ENCODE data around the gene CNTNAP5. TPM values are rescaled to one million over a fixed set of nuclear protein-coding genes. Genes with fewer than 3 reads are reported as not detected.

Gene CNTNAP5
- total and polyA plus RNA-seq, 2 of the 13 experiments (the other 11 are each of a cell fraction or from before 2014, with no cell fraction given), result not detected

GRCh38 chr2:124888431-124888830 lies 863.3 kb downstream of the CNTNAP5 start (continued):
- TF ChIP-seq ZBED4 (CRISPR knock-in tag; IDR thresholded peaks at IDR 0.05; ENCODE audit: borderline replicate concordance), result no peak
- no peak for TF ChIP-seq SIX4 (CRISPR knock-in tag; IDR thresholded peaks at IDR 0.05)
- TF ChIP-seq ZNF331 (CRISPR knock-in tag; IDR thresholded peaks at IDR 0.05), result no peak
- no peak for TF ChIP-seq ZSCAN21 (CRISPR knock-in tag; IDR thresholded peaks at IDR 0.05; ENCODE audit: borderline replicate concordance)
- TF ChIP-seq U2AF1 (optimal IDR thresholded peaks at IDR 0.05; ENCODE audit: low read depth, low read length), result no peak

- Histone ChIP-seq H3K27me3 (ENCODE audit: control insufficient read depth in 1 of 2, insufficient read depth in 2 of 2, low read length in 2 of 2) (no peaks in the 10 kb centered on the region), H3K27ac (ENCODE audit: extremely low read length, insufficient read depth, low read length) (no peak overlapping the region), H3K4me2 (ENCODE audit: low read depth, low read length) (no peak overlapping the region), H3K79me2 (ENCODE audit: insufficient read depth, low read length) (no peaks in the 10 kb centered on the region), H4K20me1 (ENCODE audit: insufficient read depth, low read length) (no peaks in the 10 kb centered on the region), H3K9me3 (ENCODE audit: low read length) (peaks cover 39% of the 10 kb centered on the region; the same call in 1 of the 2 replicates), H3K4me1 (ENCODE audit: insufficient read depth, low read length) (no peaks in the 10 kb centered on the region), H2AFZ (ENCODE audit: low read length) (no peak overlapping the region), H3K36me3 (replicated peaks in 1 of 2; ENCODE audit: control insufficient read depth in 1 of 2, insufficient read depth in 2 of 2, low read length in 2 of 2) (no peaks in the 10 kb centered on the region), H3K9ac (ENCODE audit: insufficient read depth, low read depth, low read length) (no peak overlapping the region), H3K4me3 (replicated peaks in 1 of 3; ENCODE audit: insufficient read depth in 1 of 3, low read depth in 2 of 3, low read length in 3 of 3) (no peak overlapping the region)
- intact Hi-C loops (cut with micrococcal nuclease; ENCODE audit: unreplicated experiment) (no loop called here), in situ Hi-C loops (cut with HindIII; ENCODE audit: extremely low pct_ligation_motif_present, low pct_unique_long_range_greater_than_20kb) (no loop called here)
- FAIRE-seq (no peak), ATAC-seq (no peak), DNase-seq (ENCODE audit: low spot score) (no peak)
- ChIA-PET CTCF (ENCODE audit: low intra/inter-chr PET ratio, low total read pairs) (no interaction called here), POLR2A (no interaction called here)
- BruUV-seq (replicated peaks), result no TSS peak
- 1% methylated on average over 2 of the region's 2 CpGs for WGBS (ENCODE audit: low lambda C conversion rate)
- no peak for TF ChIP-seq ZNF7 (CRISPR knock-in tag; IDR thresholded peaks at IDR 0.05)
- no peak for TF ChIP-seq DNMT1 (CRISPR knock-in tag; IDR thresholded peaks at IDR 0.05)
- no peak for TF ChIP-seq MNT (IDR thresholded peaks at IDR 0.05)
- no peak for TF ChIP-seq MZF1 (CRISPR knock-in tag; IDR thresholded peaks at IDR 0.05; ENCODE audit: borderline replicate concordance)
- TF ChIP-seq ZNF646 (CRISPR knock-in tag; IDR thresholded peaks at IDR 0.05), result no peak
- no peak for TF ChIP-seq MAF1 (CRISPR knock-in tag; IDR thresholded peaks at IDR 0.05; ENCODE audit: borderline replicate concordance)
These were observed 869.1 kb downstream of the CNTNAP5 start for GRCh38 chr2:124894199-124894598.
